Activated naive CD8-positive, alpha-beta T cell treated with anti-CD3 and anti-CD28 coated beads, Interleukin-2, amount 10 ng/mL, durations not matched to agents 7 days and 5 days (primary cell): ENCODE results near the gene RNF208. TPM values are rescaled to one million over a fixed set of nuclear protein-coding genes. Genes with fewer than 3 reads are reported as not detected.

ENCODE experiments used
- ATAC-seq: fragments of 150-1000 bp; cut with Tn5 transposase; one replicate; pipeline ENCODE4 v1.10.0; 2021; ENCODE audit warnings: low read depth, moderate library complexity
- POLR2A ChIA-PET: fragments of 350-600 bp; sonication (Branson Sonifier 250); formaldehyde crosslinking; loops from one replicate; lab custom pipeline; 2021; ENCODE audit warnings: antibody characterized with exemption; lab: Charles Lee
- DNase-seq: peaks from one replicate; pipeline ENCODE4 v3.0.0; 2021
- H3K27ac Mint-ChIP-seq: one replicate; pipeline ENCODE4 v1.8.0; 2022; ENCODE audit warnings: mild to moderate bottlenecking, mixed read lengths
- H3K27me3 Mint-ChIP-seq: one replicate; pipeline ENCODE4 v1.8.0; 2022; ENCODE audit warnings: mild to moderate bottlenecking, moderate library complexity, mixed read lengths
- H3K36me3 Mint-ChIP-seq: one replicate; pipeline ENCODE4 v1.8.0; 2021; ENCODE audit warnings: mild to moderate bottlenecking, mixed read lengths
- H3K4me1 Mint-ChIP-seq: one replicate; pipeline ENCODE4 v1.8.0; 2021; ENCODE audit warnings: mixed read lengths
- H3K4me3 Mint-ChIP-seq: one replicate; pipeline ENCODE4 v1.8.0; 2022; ENCODE audit warnings: mild to moderate bottlenecking, moderate library complexity, mixed read lengths
- H3K9me3 Mint-ChIP-seq: one replicate; pipeline ENCODE4 v1.8.0; 2021; ENCODE audit warnings: mixed read lengths
- total RNA-seq, 2 experiments: library from RNA; stranded (reverse); gene quantifications; one replicate each; pipeline ENCODE4 v1.2.3, GENCODE V29; 2021

Gene RNF208
- total RNA-seq, 2 experiments from 2014 or later: 5.0 to 7.2 TPM

DNA sequence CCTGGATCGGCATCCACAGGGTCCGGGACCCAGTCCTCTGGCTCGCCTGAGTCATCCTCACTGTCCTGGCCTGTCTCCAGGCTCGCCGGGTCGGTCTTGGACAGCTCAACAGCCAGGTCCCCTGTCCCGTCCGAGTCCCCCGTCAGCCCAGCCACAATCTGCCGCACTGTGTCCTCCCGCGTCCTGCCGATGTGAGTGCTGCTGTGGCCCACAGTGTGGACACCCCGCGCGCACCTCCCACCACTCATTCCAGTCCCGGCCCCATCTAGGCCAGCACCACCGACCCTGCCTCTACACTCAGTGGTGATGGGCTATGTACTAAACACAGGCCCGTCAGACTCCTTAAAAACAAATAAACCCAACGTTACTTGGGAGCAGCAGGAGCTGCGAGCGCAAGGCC lies 40.4 kb downstream of the RNF208 start:
- POLR2A ChIA-PET: no interaction called here
- no peak overlapping the region for H3K27ac Mint-ChIP-seq
- no peaks in the 10 kb centered on the region for H3K9me3 Mint-ChIP-seq
- DNase-seq (no peak), ATAC-seq (no peak)
- H3K4me1 Mint-ChIP-seq: peaks cover under 1% of the 10 kb centered on the region
- H3K4me3 Mint-ChIP-seq: no peak overlapping the region
- peaks cover 7% of the 10 kb centered on the region for H3K36me3 Mint-ChIP-seq
- H3K27me3 Mint-ChIP-seq: no peaks in the 10 kb centered on the region

DNA sequence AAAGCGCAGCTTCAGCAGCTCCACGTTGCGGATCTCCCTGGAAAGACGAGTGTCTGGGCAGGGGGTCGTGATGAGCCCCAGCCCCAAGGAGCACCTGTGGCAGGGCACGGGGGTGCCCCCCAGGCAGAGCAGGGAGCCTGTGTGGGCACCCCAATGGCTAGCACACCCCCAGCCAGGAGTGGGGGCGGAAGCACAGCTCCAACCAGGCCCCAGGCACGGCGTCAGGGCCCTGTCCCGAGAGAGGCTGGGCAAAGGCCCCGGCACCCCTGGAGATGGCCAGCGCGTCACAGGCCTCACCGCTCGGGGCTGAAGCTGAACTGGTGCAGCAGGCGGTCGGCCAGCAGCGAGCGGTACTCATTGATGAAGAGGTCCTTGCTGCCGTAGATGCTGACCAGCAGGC lies 41.5 kb downstream of the RNF208 start:
- peaks cover 2% of the 10 kb centered on the region for H3K27me3 Mint-ChIP-seq
- POLR2A ChIA-PET: no interaction called here
- no peaks in the 10 kb centered on the region for H3K4me1 Mint-ChIP-seq
- H3K27ac Mint-ChIP-seq: no peak overlapping the region
- no peak overlapping the region for H3K4me3 Mint-ChIP-seq
- H3K36me3 Mint-ChIP-seq: peaks cover 7% of the 10 kb centered on the region
- DNase-seq: no peak
- no peak for ATAC-seq
- H3K9me3 Mint-ChIP-seq: no peaks in the 10 kb centered on the region

DNA sequence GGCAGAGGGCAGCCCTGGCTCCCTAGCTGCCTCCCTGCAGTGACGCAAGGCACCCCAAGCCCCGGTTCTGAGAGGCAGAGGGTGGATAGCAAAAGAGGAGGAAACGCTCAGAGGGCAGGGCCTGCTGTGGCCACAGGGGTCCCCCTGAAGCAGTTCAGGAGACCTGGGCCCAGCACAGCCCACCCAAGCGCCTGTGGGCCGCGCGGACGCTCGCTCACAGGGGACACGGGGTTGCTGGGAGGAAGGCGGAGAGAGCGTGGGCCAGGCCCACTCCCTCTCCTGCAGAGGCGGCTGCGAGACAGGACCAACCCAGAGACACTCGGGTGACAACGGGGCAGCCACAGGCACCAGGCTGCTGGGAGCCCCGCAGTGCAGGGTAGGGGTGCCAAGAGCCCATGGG lies 42.3 kb downstream of the RNF208 start:
- POLR2A ChIA-PET: no interaction called here
- DNase-seq: no peak
- no peaks in the 10 kb centered on the region for H3K9me3 Mint-ChIP-seq
- no peak for ATAC-seq
- peaks cover 2% of the 10 kb centered on the region for H3K27me3 Mint-ChIP-seq
- no peak overlapping the region for H3K4me3 Mint-ChIP-seq
- no peak overlapping the region for H3K27ac Mint-ChIP-seq
- H3K36me3 Mint-ChIP-seq: peaks cover 7% of the 10 kb centered on the region
- H3K4me1 Mint-ChIP-seq: no peaks in the 10 kb centered on the region

DNA sequence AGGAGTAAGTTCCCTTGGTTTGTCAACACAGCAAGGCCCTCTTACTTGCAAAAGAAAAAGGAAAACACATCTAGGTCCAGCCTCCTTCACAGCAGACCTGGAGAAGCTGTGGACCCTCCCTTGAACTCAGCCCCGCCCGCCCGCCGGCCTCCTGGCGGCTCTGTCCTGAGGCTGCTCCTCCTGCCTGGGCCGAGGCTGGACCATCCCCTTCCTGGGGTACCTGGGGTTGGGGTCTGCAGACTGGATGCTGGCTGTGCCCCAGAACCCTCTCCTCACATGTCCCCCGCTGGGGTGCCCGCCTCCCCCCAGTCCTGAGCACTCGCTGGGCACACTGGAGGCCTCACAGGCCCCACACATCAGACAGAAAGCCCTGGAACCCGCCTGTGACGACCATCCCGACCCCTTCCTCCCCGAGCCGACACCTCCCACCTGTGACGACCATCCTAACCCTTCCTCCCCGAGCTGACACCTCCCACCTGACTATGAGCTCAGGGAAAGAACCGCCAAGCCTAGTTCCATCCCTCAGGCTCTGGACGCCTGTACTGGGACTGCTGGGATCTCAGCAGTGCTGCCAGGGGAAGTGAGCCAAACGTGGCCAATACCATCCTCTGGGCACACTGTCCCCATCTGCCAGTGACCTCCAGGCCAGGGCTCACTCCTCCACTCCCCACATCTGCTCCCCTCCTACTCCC lies 43.0 kb downstream of the RNF208 start:
- Mint-ChIP-seq H3K27ac (peak overlapping the region; percentile 38), H3K36me3 (peaks cover 5% of the 10 kb centered on the region), H3K27me3 (peaks cover 2% of the 10 kb centered on the region), H3K4me3 (no peak overlapping the region), H3K9me3 (no peaks in the 10 kb centered on the region), H3K4me1 (no peaks in the 10 kb centered on the region)
- POLR2A ChIA-PET: interaction anchor here (0.9 kb wide), 1 partner anchor 10 kb away, joined by 3 read pairs; no protein-coding TSS in a partner anchor
- no peak for ATAC-seq
- DNase-seq: no peak

DNA sequence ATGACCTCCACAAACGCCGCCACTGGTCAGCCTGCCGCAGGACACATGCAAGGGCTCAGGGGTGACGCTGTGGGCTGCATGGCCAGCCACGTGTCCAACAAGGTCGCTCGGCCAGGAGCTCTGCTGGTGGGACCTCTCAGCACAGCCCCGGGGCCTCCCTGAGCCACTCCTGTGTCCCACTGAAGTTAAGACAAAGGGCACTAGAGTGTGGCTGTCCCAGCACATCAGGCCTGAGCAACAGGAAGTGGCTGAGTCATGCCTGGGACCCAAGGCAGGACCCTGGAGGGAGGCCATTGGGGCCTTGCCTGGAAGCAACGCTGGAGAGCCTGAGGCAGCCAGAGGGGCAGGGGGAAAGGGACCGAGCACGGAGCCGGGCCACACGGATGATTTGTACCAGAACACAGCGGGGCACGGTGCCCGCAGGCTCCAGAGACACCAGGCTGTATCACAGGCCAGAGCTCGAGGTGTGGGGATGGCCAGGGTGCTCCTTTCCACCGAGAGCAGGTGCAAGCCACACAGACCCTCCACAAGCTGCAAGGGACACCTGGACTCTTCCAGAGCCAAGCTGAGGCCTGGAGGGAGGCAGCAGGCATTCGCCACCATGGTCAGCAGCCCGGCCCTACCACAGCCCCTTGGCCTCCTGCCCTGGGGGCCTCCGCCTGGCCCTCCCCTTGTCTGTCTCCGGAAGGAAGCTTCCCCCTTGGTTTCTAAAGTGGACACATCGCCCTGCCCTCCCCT lies 43.7 kb downstream of the RNF208 start:
- DNase-seq (no peak), ATAC-seq (no peak)
- no peaks in the 10 kb centered on the region for H3K4me1 Mint-ChIP-seq
- H3K27me3 Mint-ChIP-seq: peaks cover 2% of the 10 kb centered on the region
- POLR2A ChIA-PET: interaction anchor here (0.9 kb wide), 1 partner anchor 11 kb away, joined by 3 read pairs; no protein-coding TSS in a partner anchor
- H3K9me3 Mint-ChIP-seq: no peaks in the 10 kb centered on the region
- H3K36me3 Mint-ChIP-seq: peaks cover 5% of the 10 kb centered on the region
- no peak overlapping the region for H3K4me3 Mint-ChIP-seq
- H3K27ac Mint-ChIP-seq: no peak overlapping the region

DNA sequence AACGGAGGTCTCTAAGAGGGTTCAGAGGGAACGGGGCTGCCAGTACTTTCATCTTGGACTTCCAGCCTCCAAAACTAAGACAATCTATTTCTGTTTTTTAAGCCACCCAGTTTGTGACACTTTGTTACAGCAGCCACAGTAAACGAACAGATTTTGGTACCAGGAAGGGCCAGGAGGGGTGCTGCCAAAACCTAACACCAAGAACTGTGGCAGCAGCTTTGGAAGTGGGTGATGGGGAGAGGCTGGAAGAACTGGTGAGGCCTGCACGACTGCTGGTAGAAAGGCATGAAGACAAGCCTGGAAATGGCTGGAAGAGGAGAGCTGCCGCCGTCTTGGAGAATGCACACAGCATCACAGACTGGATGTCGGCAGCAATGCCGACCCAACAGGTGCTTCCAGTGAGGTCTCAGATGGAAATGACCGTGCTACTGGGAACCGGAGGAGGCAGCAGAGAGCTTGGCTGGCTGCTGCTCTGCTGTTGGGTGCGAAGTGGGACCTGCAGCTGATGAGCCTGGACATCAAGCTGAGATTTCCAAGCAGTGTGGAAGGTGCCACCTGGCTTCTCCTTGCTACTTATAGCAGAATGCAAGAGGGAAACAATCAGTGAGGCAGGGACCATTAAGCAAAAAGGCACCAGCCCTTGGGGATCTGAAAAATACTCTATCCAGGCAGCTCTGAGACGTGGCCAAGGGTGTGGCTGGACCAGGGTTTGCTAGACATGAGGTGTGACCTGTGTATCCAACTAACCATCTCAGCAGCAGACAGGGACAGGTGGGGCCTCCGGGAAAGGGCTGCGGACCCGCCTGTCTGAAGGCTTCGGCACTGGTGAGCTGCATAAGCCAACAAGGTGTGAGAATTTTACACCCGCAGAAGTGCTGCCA lies 45.5 kb downstream of the RNF208 start:
- POLR2A ChIA-PET: no interaction called here
- Mint-ChIP-seq H3K27ac (no peak overlapping the region), H3K36me3 (peaks cover 2% of the 10 kb centered on the region), H3K4me1 (no peaks in the 10 kb centered on the region), H3K9me3 (no peaks in the 10 kb centered on the region), H3K27me3 (peaks cover 8% of the 10 kb centered on the region), H3K4me3 (no peak overlapping the region)
- DNase-seq: no peak
- peak; percentile 52 for ATAC-seq

DNA sequence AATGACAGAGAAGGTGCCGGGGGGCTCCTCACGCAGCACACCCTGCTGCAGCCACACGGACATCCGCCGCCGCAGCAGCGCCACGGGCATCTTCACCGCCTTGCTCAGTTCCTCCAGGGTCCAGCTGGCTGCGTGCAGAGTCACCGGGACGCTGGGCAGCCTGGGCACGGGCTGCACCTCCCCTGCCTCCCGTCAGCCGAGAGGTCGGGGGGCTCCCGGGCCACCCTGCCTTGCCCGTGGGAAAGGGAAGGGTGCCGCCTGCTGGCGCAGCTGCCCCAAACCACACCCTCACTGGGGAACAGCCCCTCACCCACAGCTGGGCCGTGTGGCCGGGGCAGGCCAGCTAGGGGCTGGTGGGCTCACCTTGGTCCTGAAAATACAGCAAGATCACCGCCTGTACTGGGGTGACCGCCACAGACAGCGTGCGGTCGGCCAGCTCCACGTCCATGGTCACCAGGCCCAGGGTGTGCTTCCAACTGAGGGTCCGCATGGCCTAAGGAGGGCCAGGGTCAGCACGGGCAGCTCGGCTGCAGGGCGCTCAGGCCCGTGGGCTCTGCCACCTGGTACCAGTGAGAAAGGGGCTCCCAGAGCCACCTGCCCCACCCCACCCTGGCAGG lies 46.6 kb downstream of the RNF208 start:
- no peaks in the 10 kb centered on the region for H3K9me3 Mint-ChIP-seq
- no peak overlapping the region for H3K4me3 Mint-ChIP-seq
- no peaks in the 10 kb centered on the region for H3K4me1 Mint-ChIP-seq
- POLR2A ChIA-PET: no interaction called here
- H3K36me3 Mint-ChIP-seq: peaks cover 2% of the 10 kb centered on the region
- DNase-seq (no peak), ATAC-seq (no peak)
- H3K27me3 Mint-ChIP-seq: peaks cover 15% of the 10 kb centered on the region
- no peak overlapping the region for H3K27ac Mint-ChIP-seq

DNA sequence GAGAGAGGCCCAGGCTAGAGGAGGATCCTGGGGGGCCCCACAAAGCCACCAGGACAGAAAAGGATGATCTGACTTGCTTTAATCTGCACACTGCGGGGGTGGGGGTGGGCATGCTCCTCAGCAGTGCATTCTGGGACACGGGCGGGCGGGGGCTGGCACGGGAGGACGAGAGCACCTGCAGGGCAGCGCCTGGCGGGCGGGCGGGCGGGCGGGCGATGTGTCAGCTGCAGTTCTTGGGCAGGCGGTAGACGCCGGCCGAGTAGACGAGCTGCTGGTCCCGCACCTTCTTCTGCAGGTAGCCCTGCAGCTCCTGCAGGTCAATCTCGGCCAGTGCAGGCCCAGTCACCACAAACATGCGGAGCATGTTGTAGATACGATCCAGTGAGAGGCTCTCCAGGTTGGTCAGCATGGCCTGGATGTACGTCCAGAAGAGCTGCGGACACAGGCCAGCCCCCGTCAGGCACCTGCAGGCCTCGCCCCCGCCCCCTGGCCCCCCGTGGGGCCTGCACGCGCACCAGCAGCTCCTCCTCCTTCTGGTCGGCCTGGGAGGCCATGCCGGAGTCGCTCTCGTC lies 47.2 kb downstream of the RNF208 start:
- peaks cover 2% of the 10 kb centered on the region for H3K36me3 Mint-ChIP-seq
- no peaks in the 10 kb centered on the region for H3K4me1 Mint-ChIP-seq
- no peak overlapping the region for H3K4me3 Mint-ChIP-seq
- H3K27me3 Mint-ChIP-seq: peaks cover 21% of the 10 kb centered on the region
- DNase-seq (no peak), ATAC-seq (no peak)
- H3K9me3 Mint-ChIP-seq: no peaks in the 10 kb centered on the region
- POLR2A ChIA-PET: no interaction called here
- no peak overlapping the region for H3K27ac Mint-ChIP-seq

DNA sequence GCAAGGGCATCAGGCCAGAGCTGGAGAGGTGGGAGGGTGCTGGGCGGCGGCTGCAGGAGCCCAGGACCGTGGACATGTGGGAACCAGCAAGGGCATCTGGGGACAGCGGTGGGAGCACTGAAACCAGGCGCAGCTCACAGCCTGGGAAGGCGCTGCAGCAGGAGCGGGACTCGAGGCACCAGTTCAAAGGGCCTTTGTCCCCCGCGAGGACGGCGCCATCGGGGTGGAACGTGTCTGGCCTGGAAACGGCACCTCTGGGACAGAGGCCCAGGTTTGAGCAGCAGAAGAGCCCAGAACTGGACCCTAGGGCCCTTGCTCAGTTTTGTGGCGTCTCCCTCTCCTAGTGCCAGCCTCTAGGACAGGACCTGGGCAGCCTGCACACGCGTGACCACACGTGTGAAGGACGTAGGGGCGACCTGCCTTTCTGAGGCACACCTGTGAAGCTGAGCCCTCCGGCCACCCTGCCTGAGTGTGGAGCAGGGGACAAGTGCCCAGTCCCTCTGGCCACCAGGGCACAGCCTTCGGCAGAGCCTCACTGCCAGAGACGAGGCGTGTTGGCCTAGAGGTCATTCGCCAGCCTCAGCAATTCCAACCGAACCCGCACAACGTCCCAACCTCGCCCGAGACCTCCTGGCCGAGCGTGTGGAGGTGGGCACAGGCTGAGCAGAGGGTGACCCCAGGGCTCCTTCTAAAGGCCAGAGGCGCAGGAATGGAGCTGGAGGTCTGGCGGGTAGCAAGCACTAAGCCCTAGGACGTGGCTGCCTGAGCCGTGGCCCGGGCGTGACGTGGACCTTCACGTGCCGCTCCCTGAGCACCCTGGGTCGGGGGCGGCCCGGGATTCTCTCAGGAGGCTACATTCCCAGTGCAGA lies 48.0 kb downstream of the RNF208 start:
- H3K4me1 Mint-ChIP-seq: no peaks in the 10 kb centered on the region

DNA sequence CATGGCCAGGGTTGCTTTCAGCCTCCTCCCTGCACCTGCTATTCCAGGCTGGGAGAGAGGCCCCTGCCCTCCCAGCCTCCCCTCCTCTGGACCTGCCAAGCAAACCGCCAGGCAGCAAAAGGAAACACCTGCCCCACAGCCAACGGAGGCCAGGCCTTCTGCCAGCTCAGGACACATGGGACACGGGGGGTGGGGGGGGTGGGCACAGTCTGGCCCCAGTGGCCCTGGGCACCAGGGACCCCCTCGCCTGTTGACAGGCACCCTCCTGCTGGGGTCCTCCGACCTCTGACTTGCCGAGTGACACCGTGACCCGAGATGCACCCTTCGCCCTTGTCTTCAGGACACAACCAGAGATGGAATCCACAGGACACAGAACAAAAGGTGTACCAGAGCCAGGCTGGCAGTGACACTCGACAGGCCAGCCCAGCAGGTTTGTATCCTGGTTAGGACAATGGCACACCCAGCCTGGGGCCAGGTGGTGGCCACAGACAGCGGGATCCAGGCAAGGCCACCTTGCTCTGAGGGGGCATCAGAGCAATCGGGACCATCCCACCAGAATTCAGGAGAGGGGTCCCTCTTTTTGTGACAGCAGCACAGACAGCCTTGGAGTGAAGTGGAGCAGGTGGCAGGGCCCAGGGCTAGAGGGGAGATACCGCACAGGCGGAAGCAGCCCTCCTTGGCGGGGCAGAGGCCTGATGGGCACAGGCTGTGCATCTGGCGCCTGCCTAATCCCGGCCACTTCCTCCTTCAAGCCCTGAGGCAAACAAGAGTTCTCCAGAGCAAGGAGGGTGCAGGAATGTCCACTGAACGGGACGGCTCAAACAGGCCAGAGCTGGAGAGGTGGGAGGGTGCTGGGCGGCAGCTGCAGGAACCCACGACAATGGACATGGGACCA lies 48.9 kb downstream of the RNF208 start:
- H3K4me1 Mint-ChIP-seq: no peaks in the 10 kb centered on the region
- H3K4me3 Mint-ChIP-seq: no peak overlapping the region
- peaks cover 21% of the 10 kb centered on the region for H3K27me3 Mint-ChIP-seq
- no peak for DNase-seq
- H3K36me3 Mint-ChIP-seq: peaks cover 2% of the 10 kb centered on the region
- ATAC-seq: no peak
- H3K27ac Mint-ChIP-seq: no peak overlapping the region
- H3K9me3 Mint-ChIP-seq: no peaks in the 10 kb centered on the region
- POLR2A ChIA-PET: interaction anchor here (0.5 kb wide), 1 partner anchor 45 kb away, joined by 3 read pairs; no protein-coding TSS in a partner anchor

More for the DNA sequence above, 48.0 kb downstream of the RNF208 start:
- POLR2A ChIA-PET: interaction anchor here (0.5 kb wide), 1 partner anchor 46 kb away, joined by 3 read pairs; no protein-coding TSS in a partner anchor
- Mint-ChIP-seq H3K27me3 (peaks cover 21% of the 10 kb centered on the region), H3K27ac (no peak overlapping the region), H3K36me3 (peaks cover 2% of the 10 kb centered on the region), H3K4me3 (no peak overlapping the region), H3K9me3 (no peaks in the 10 kb centered on the region)
- DNase-seq (no peak), ATAC-seq (no peak)

DNA sequence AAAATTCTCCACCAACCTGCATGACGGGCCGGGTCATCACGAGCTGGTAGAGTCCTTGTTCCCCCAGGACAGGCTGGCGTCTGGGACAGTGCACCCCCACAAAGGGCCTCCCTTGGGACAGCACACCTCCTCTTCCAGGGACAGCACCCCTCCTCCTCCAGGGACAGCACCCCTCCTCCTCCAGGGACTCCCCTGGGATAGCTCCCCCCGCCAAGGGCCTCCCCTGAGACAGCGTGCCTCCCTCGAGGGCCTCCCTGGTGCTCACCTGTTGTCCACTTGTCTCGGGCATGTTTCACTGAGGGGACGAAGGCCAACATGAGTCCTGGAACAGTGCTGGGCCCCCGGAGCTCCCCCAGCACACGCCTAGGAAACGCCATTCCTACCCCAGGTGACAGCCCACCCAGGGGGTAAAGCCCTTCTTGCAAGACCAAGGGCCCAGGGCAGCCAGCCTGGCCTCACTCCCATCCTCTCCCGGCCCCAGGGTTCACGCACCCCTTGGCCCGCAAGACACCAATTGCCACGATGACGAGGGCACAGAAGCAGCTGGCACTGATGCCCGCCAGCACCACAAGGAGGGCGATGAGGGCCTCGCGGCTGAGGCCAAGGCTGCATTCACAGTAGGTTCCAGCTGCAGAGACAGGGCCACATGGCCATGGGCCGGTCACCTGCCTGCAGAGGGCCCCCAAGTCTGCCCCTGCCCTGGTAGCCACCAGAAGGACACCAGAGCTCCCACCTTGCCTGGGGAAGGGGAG lies 50.7 kb downstream of the RNF208 start:
- H3K27ac Mint-ChIP-seq: no peak overlapping the region
- no peaks in the 10 kb centered on the region for H3K36me3 Mint-ChIP-seq
- H3K9me3 Mint-ChIP-seq: no peaks in the 10 kb centered on the region
- no peak for DNase-seq
- ATAC-seq: no peak
- peaks cover 28% of the 10 kb centered on the region for H3K27me3 Mint-ChIP-seq
- peaks cover 3% of the 10 kb centered on the region for H3K4me1 Mint-ChIP-seq
- POLR2A ChIA-PET: interaction anchor here (0.8 to 1.3 kb wide), 2 partner anchors 75 to 101 kb away, joined by 3 to 4 read pairs; partner anchors contain the start of gene SAPCD2
- H3K4me3 Mint-ChIP-seq: no peak overlapping the region
